Stimulated activated CD4-positive, alpha-beta T cell treated with anti-CD3 and anti-CD28 coated beads, Interleukin-1b, Interleukin-23, amount 100 ng/mL, for 24 hours (primary cell): ENCODE measurements around the gene TMEM209.
"Not testable (repeated sequence)": the region's sequence is repeated elsewhere in the genome, so short reads cannot be mapped to it uniquely, and the experiment has no call there.

ENCODE experiments used
- DNase-seq, 4 experiments: peaks; one replicate each; pipeline ENCODE4 v3.0.0-alpha.2; 2020; ENCODE audit warnings: low read depth in 4 of 4, low spot score in 1 of 4

Gene TMEM209

GRCh38 chr7:130174237-130174959 lies 30.8 kb downstream of the TMEM209 start:
- DNase-seq, result no peak

DNA sequence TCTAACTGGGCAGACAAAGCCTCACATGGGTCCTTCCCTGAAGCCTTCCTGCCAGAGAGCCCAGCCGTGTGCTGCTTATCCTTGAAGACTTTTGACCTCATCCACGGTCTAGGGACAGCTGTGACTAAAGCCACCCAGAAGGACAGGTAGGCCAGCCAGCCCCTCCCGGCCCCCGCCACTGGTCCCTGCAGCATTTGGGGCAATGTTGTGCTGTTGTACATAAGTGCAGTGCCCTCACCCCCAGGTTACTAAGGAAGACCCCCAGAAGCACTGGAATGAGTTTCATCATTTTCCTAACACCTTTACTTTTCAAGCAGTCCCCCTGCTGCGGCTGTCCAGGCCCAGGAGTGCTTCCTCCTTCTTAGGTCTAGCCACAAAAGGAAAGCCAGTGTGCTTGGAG lies 43.0 kb downstream of the TMEM209 start:
- DNase-seq, result no peak

DNA sequence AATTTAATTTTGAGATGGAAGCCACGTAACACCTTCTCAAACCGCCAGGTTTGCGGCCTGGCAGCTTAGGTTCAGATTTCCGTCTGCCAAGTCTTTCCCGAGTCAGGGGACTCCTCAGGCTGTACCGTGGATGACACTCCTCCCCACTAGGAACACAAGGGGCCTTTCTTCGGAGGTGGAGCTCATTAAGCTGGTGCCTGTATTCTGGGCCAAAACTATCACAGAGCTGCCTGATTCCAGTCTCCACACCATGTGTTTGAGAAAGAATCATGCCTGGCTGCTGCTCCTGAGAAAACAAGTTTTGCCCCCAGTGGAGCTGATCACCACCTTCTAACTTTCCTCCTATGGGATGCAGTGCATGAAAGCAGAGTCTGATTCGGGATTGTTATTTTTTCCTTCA lies 44.8 kb downstream of the TMEM209 start:
- no peak for DNase-seq

DNA sequence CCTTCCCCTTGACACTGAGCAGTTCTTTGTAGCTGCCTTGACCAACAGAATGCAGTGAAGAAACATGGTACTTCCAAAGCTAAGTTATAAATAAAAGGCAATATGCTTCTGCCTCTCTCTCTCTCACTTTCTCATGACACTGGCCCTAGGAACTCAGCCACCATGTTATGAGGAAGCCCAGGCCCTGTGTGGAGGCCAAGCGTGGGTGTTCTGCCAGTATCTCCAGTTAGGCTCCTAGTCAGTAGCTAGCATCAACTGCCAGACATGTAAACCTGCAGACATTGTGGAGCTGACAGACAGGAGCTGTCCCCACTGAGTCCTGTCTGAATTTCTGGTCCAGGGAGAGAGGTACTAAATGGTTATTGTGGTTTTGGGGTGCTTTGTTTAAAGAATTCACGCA lies 45.2 kb downstream of the TMEM209 start:
- DNase-seq, result no peak

- DNase-seq, result no peak
Observed at GRCh38 chr7:130157700-130158099, 47.5 kb downstream of the TMEM209 start.

GRCh38 chr7:130156140-130156539 lies 49.1 kb downstream of the TMEM209 start:
- DNase-seq, result no peak

DNA sequence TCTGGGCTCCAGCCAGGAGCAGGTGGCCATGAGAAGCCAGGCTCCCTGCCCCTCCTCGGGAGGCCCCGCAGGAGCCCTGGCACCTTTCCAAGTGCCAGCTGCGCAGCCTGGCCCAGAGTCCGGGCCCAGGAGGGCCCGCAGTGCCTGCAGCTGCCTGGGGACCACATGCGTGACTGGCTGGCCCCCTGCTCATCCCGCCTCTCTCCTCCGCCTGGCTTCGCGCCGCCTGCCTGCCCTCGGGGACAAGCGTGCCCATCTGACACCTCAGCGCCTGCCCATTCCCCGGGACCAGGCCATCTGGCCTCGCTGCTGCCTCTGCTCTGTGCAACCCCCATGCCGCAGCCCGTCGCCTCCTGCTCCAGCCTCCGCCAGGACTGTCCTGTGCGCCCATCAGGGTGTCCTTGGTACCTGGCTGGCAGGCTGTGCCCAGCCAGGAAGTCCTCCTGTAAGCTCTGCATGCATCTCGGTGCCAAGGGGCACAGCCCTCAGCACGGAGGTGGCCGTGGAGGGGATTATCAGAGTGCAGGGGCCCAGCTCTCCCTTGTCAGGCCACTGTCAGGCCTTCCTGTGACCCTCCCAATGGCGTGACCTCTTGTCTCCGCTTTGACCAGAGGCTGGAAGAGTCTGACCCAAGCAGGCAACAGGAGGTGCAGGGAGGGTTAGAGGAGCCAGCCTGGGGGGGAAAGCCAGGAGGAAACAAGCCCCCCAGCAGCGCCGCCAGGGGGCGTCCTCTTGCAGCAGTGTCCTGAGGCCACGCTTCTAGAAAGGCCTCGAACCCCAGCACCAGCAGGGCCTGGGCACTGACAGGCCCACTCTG lies 50.5 kb downstream of the TMEM209 start:
- no peak for DNase-seq

GRCh38 chr7:130154131-130154500 lies 51.1 kb downstream of the TMEM209 start:
- DNase-seq, result no peak

- DNase-seq, result no peak
Observed at GRCh38 chr7:130153211-130153908, 51.8 kb downstream of the TMEM209 start.

- no peak for DNase-seq
Observed at GRCh38 chr7:130152493-130153210, 52.6 kb downstream of the TMEM209 start.

- DNase-seq, result peak in 1 of 4 experiments; percentile 11
Observed at GRCh38 chr7:130151591-130152492, 53.4 kb downstream of the TMEM209 start.

- DNase-seq, result no peak
Observed at GRCh38 chr7:130150587-130150986, 54.6 kb downstream of the TMEM209 start.

DNA sequence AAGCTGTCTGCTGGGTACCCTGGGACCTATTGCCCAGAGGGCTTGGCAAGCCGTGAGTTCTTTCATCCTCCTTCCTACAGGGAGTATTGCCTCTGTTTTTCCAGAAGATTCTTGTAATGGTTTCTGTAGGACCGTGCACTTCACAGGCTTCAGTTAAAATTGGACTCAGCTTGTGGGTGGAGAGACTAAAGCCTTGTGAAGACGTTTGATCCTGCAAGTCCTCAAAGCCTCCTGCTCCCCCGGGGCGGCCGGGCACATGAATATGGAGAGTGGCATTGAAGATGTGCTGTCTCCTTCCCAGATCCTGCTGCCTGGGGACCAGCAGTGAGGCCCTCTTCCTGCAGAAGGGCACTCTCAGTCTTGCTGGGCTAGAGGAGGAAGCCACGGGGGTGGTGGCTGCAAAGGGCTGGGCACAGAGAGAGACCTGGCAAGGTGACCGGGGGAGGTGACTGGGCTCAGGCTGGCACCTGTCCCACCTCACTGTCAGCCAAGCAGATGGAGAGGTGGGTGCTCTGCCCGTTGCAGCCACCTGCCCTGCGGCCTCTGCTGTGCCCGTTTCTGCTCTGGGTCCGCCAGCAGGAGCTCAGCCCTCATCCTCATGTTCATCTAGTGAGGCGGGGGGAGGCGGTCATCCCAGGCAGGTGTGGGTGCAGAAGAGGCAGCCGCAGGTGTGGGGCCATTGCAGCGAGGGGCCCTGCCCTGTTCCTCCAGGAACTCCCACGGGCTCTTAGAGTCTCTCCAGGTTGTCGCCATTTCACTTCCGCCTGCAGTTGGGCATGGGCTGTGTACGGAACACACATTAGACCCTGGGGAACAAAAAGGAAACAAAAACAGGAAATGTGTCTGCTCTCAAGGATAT lies 55.7 kb downstream of the TMEM209 start:
- no peak for DNase-seq

DNA sequence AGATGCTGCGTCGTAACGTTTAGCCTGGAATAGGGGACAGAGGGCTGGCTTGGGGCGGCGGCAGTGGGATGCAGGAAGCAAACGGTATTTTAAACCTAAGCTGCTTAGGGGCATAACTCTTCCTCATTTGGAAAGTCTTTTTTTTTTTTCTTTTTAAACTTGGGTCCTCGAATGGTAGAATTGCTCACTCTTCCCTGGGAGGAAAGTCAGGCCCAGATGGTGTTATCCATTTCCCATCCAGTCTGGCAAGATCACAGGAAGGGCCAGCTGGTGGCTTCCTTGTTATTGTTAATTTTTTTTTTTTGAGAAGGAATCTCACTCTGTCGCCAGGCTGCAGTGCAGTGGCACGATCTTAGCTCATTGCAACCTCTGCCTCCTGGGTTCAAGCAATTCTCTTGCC lies 56.6 kb downstream of the TMEM209 start:
- DNase-seq, result no peak

DNA sequence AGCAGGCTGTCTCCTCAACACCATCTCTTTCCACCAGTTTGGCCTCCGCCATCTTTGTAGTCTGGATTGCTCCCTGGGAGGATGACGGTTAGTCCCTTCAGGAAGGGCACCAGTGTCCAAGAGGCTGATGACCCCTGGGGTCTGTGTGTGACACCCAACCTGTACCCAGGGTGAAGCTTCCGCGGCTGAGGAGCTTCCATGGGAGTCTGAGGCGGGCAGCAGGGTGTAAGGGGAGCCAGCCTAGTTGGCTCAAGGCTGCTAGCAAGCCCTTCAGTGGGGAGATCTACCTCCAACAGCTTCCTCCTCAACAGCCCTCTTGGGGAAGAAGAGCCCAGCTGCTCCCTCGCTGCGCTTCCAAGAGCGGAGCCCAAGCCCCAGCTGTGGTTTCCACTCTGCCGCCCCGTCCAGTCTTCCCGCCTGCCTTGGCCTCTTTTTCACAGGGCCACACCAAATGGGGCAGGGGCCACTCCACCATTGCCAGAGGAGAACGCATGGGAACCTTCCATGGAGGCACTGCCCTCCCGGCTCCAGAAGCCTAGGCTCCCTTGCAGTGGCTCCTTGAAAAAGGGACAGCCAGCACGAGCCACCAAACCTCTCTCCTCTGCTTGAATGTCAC lies 57.4 kb downstream of the TMEM209 start:
- no peak for DNase-seq

GRCh38 chr7:130146693-130147405 lies 58.4 kb downstream of the TMEM209 start:
- no peak for DNase-seq

DNA sequence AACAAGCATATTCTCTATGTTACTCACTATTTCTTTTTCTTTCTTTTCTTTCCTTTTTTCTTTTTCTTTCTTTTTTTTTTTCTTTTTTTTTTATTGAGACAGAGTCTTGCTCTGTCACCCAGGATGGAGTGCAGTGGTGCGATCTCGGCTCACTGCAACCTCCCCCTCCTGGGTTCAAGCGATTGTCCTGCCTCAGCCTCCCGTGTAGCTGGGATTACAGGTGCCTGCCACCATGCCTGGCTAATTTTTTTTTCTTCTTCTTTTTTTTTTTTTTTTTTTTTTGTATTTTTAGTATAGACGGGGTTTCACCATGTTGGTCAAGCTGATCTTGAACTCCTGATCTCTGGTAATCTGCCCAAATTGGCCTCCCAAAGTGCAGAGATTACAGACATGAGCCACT lies 59.1 kb downstream of the TMEM209 start:
- DNase-seq, result not testable (repeated sequence)

DNA sequence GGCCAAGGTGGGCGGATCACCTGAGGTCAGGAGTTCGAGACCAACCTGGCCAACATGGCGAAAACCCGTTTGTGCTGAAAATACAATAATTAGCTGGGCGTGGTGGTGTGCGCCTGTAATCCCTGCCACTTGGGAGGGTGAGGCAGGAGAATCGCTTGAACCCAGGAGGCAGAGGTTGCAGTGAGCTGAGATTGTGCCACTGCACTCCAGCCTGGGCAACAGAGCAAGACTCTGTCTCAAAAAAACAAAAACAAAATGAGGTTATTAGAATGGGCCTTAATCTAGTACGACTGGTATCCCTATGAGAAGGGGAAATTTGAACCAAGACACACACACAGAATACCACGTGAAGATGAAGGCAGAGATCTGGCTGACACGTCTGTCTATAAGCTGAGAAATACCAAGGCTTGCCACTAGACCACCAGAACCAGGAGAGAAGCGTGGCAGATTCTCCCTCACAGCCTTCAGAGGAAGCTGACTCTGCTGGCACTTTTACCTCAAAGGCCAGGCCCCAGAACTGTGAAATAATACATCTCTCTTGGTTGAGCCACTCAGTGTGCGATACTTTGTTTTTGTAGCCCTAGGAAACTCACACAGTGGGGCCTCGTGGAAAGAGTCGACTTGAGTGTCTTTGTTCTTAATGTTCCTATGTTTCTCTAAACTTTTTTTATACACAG lies 59.6 kb downstream of the TMEM209 start:
- no peak for DNase-seq
